BJ (cell line): ENCODE measurements around the gene TRNT1. TPM values are rescaled to one million over a fixed set of nuclear protein-coding genes. Genes with fewer than 3 reads are reported as not detected.

Source experiments
- CTCF ChIA-PET: fragments of 350-600 bp; formaldehyde crosslinking; extraction: SDS; loops from one replicate; lab custom pipeline; 2021; ENCODE audit warnings: antibody characterized with exemption, inconsistent platforms; lab: Yijun Ruan, JAX
- POLR2A ChIA-PET: fragments of 300-600 bp; sonication (Branson Sonifier 250); formaldehyde crosslinking; extraction: SDS; loops from one replicate; lab custom pipeline; 2021; ENCODE audit warnings: antibody characterized with exemption; lab: Charles Lee
- DNase-seq: peaks from one replicate; pipeline ENCODE4 v3.0.0-alpha.2; 2011; ENCODE audit warnings: low read depth
- H3K27me3 ChIP-seq: 2 replicates; pipeline ENCODE4 v1.6.0; 2011; ENCODE audit warnings: low read length; ENCODE audit not compliant: control insufficient read depth, insufficient read depth
- H3K36me3 ChIP-seq: 2 replicates; pipeline ENCODE4 v1.5.1; 2011; ENCODE audit warnings: low read length; ENCODE audit not compliant: control insufficient read depth, insufficient read depth
- H3K4me3 ChIP-seq: 2 replicates; pipeline ENCODE4 v1.5.1; 2011; ENCODE audit warnings: low read depth, mild to moderate bottlenecking, control low read depth, low read length
- CTCF ChIP-seq: IDR thresholded peaks from 2 replicates; pipeline ENCODE4 v1.5.1; 2011; ENCODE audit warnings: low read depth, mild to moderate bottlenecking, control low read depth, inconsistent platforms, low read length, moderate library complexity; ENCODE audit not compliant: insufficient read depth
- polyA plus RNA-seq: library from polyadenylated mRNA; depleted of rRNA; stranded (reverse); fragments of >200 nt; gene quantifications from 2 replicates; pipeline ENCODE4 v1.2.3, GENCODE V29; 2011; rRNA removed
- small RNA-seq: library from RNA; depleted of rRNA; stranded (forward); fragments of <200 nt; gene quantifications from one replicate; pipeline ENCODE3, GENCODE V24; 2012; ENCODE audit warnings: low replicate concordance, low read depth; ENCODE audit not compliant: insufficient read length

Gene TRNT1
- polyA plus RNA-seq, 1 experiment: 5.2 TPM

GRCh38 chr3:3192286-3192675, 65.5 kb downstream of the TRNT1 start:
- DNase-seq: no peak
- POLR2A ChIA-PET: no interaction called here
- no peak for TF ChIP-seq CTCF
- Histone ChIP-seq H3K4me3 (no peak overlapping the region), H3K27me3 (no peaks in the 10 kb centered on the region), H3K36me3 (no peaks in the 10 kb centered on the region)
- CTCF ChIA-PET: interaction anchor here (1.0 to 1.1 kb wide), 2 partner anchors 11 to 22 kb away, joined by 3 to 5 read pairs; no protein-coding TSS in a partner anchor

- no peak for DNase-seq
- H3K27me3 ChIP-seq: no peaks in the 10 kb centered on the region
- no peak for TF ChIP-seq CTCF
- ChIA-PET CTCF (no interaction called here), POLR2A (no interaction called here)
- H3K36me3 ChIP-seq: no peaks in the 10 kb centered on the region
- H3K4me3 ChIP-seq: no peak overlapping the region
Observed at GRCh38 chr3:3194861-3195260, 68.1 kb downstream of the TRNT1 start.

- CTCF ChIA-PET: interaction anchor here (0.8 kb wide), 1 partner anchor 1083 kb away, joined by 4 read pairs; no protein-coding TSS in a partner anchor
- peak; percentile 41; the same call in 1 of the 2 replicates for TF ChIP-seq CTCF
Observed at GRCh38 chr3:3196148-3196861, 69.6 kb downstream of the TRNT1 start.

More at GRCh38 chr3:3196148-3196861, 69.6 kb downstream of the TRNT1 start:
- Histone ChIP-seq H3K4me3 (no peak overlapping the region), H3K27me3 (no peaks in the 10 kb centered on the region), H3K36me3 (no peaks in the 10 kb centered on the region)
- POLR2A ChIA-PET: no interaction called here
- no peak for DNase-seq

Small RNA genes lying within 50 kb of the gene (small RNA-seq; reads per million reads assigned to genes)
- not detected for gene RF00416

Other genes starting within 250 kb of the TRNT1 start
- gene IL5RA, start 16.6 kb upstream of the TRNT1 start, polyA plus RNA-seq: not detected in 2 replicates
- gene CRBN, start 52.8 kb downstream of the TRNT1 start, polyA plus RNA-seq: 15.7 and 34.9 TPM in 2 replicates